Liver (tissue), 9 donors: ENCODE data around the gene OST4. TPM values are rescaled to one million over a fixed set of nuclear protein-coding genes. Genes with fewer than 3 reads are reported as not detected.
A peak's percentile ranks its signal among the peaks of the same experiment; 100 is the strongest.

Experiments used
- DNase-seq: peaks from one replicate; pipeline ENCODE4 v3.0.0-alpha.2; 2017; ENCODE audit warnings: low spot score
- H3K27ac ChIP-seq, 2 donors: one replicate each; pipeline ENCODE4 v1.7.0; 2013; ENCODE audit warnings: inconsistent platforms in 2 of 2, low read length in 2 of 2, control low read depth in 1 of 2, low read depth in 1 of 2, mild to moderate bottlenecking in 1 of 2
- H3K27me3 ChIP-seq, 4 donors: one replicate each; pipeline versions ENCODE4 v1.6.1 to v1.7.0; 2013; ENCODE audit warnings: low read length in 3 of 4, inconsistent platforms in 1 of 4, mild to moderate bottlenecking in 1 of 4, moderate library complexity in 1 of 4; ENCODE audit not compliant: control insufficient read depth in 4 of 4, insufficient read depth in 4 of 4
- H3K36me3 ChIP-seq, 4 donors: one replicate each; pipeline versions ENCODE4 v1.6.1 to v1.7.0; 2013; ENCODE audit warnings: low read length in 3 of 4, mild to moderate bottlenecking in 3 of 4, low read depth in 1 of 4, moderate library complexity in 1 of 4; ENCODE audit not compliant: control insufficient read depth in 4 of 4, insufficient read depth in 3 of 4
- H3K4me1 ChIP-seq, 4 donors: one replicate each; pipeline versions ENCODE4 v1.6.1 to v1.7.0; 2013; ENCODE audit warnings: low read length in 3 of 4, mild to moderate bottlenecking in 3 of 4, moderate library complexity in 1 of 4; ENCODE audit not compliant: control insufficient read depth in 4 of 4, insufficient read depth in 4 of 4
- H3K4me3 ChIP-seq, 3 donors: one replicate each; pipeline versions ENCODE4 v1.6.1 to v1.7.0; 2013; ENCODE audit warnings: low read length in 3 of 3, control low read depth in 1 of 3, low read depth in 1 of 3, mild to moderate bottlenecking in 1 of 3
- H3K9ac ChIP-seq, 2 donors: one replicate each; pipeline ENCODE4 v1.7.0; 2013; ENCODE audit warnings: low read length in 2 of 2, mild to moderate bottlenecking in 2 of 2, moderate library complexity in 2 of 2, control low read depth in 1 of 2, low read depth in 1 of 2
- H3K9me3 ChIP-seq, 4 donors: one replicate each; pipeline versions ENCODE4 v1.6.1 to v1.7.0; 2013; ENCODE audit warnings: low read length in 3 of 4; ENCODE audit not compliant: control insufficient read depth in 4 of 4
- ATF3 ChIP-seq: IDR thresholded peaks from 2 replicates; pipeline ENCODE4 v1.6.1; 2016; ENCODE audit warnings: antibody characterized with exemption
- CTCF ChIP-seq: fragments of 150-350 bp; IDR thresholded peaks from 2 replicates; pipeline ENCODE4 v1.5.1; 2017; ENCODE audit warnings: improper control_type of control experiment, low read depth, low read length; ENCODE audit not compliant: missing input control
- EGR1 ChIP-seq, 2 donors: IDR thresholded peaks; 2 replicates each; pipeline ENCODE4 v1.6.1; 2016 to 2018; ENCODE audit warnings: antibody characterized with exemption in 2 of 2, low read depth in 2 of 2
- FOXA1 ChIP-seq: IDR thresholded peaks from 2 replicates; pipeline ENCODE4 v1.6.1; 2016; ENCODE audit warnings: antibody characterized with exemption
- FOXA2 ChIP-seq: IDR thresholded peaks from 2 replicates; pipeline ENCODE4 v1.6.1; 2016; ENCODE audit warnings: antibody characterized with exemption
- GABPA ChIP-seq, 2 donors: IDR thresholded peaks in 1 of 2; conservative IDR thresholded peaks in 1 of 2; 2 replicates each; pipeline ENCODE4 v1.6.1; 2016; ENCODE audit warnings: antibody characterized with exemption in 2 of 2, mild to moderate bottlenecking in 1 of 2, moderate library complexity in 1 of 2
- MAX ChIP-seq: IDR thresholded peaks from 2 replicates; pipeline ENCODE4 v1.6.1; 2016; ENCODE audit warnings: antibody characterized with exemption
- NR2F2 ChIP-seq: IDR thresholded peaks from 2 replicates; pipeline ENCODE4 v1.6.1; 2016; ENCODE audit warnings: antibody characterized with exemption
- RAD21 ChIP-seq, 2 donors: IDR thresholded peaks; 2 replicates each; pipeline ENCODE4 v1.6.1; 2016; ENCODE audit warnings: antibody characterized with exemption in 2 of 2, mild to moderate bottlenecking in 2 of 2
- REST ChIP-seq: IDR thresholded peaks from 2 replicates; pipeline ENCODE4 v1.6.1; 2016; ENCODE audit warnings: antibody characterized with exemption, mild to moderate bottlenecking
- RXRA ChIP-seq, 2 donors: IDR thresholded peaks; 2 replicates each; pipeline ENCODE4 v1.6.1; 2017 to 2018; ENCODE audit warnings: antibody characterized with exemption in 2 of 2, mild to moderate bottlenecking in 1 of 2
- SP1 ChIP-seq: IDR thresholded peaks from 2 replicates; pipeline ENCODE4 v1.6.1; 2018; ENCODE audit warnings: antibody characterized with exemption, mild to moderate bottlenecking
- TAF1 ChIP-seq: conservative IDR thresholded peaks from 2 replicates; pipeline ENCODE4 v1.6.1; 2016; ENCODE audit warnings: antibody characterized with exemption, mild to moderate bottlenecking
- ZBTB33 ChIP-seq: IDR thresholded peaks from 2 replicates; pipeline ENCODE4 v1.6.1; 2016; ENCODE audit warnings: antibody characterized with exemption
- WGBS: extraction: QIAGEN DNeasy Blood & Tissue Kit; methylation state at CpG from one replicate; pipeline ENCODE4 v1.1.7; 2013; 5-methylcytosine and 5-hydroxymethylcytosine counted together
- polyA plus RNA-seq, 2 donors: library from polyadenylated mRNA; stranded (reverse) in 1 of 2; unstranded in 1 of 2; fragments of 200-250 nt in 1 of 2; fragments of >200 nt in 1 of 2; fragmentation: Nextera tagmentation in 1 of 2; extraction: Ambion mirVana in 1 of 2; gene quantifications; one replicate each; pipeline versions ENCODE4 v1.2.1 to v1.2.3, GENCODE V29; 2013 to 2015
- total RNA-seq, 2 donors: library from RNA; depleted of rRNA; stranded (reverse); fragments of >200 nt; gene quantifications; one replicate each; pipeline ENCODE4 v1.2.3, GENCODE V29; 2014
- donor health status: healthy.
- donor health status: healthy.
- donor health status: healthy.
- donor health status: healthy.
- donor health status: healthy.

The OST4 gene
- total and polyA plus RNA-seq, 4 donors, result 94.8 to 377 (median 206) TPM

GRCh38 chr2:27069961-27070618 is 1.4 kb downstream of the OST4 start:
- H3K27me3 ChIP-seq, result no peaks in the 10 kb centered on the region
- H3K4me1 ChIP-seq, result peaks cover 9 to 35% (median 19%) of the 10 kb centered on the region in 4 donors
- 87% methylated on average over 8 of the region's 8 CpGs for WGBS
- TF ChIP-seq REST (no peak), FOXA2 (no peak), SP1 (no peak), CTCF (no peak), EGR1 (IDR thresholded peaks at IDR 0.05; ENCODE audit: low read depth in 2 of 2) (no peak)
- H3K27ac ChIP-seq, result peak overlapping the region in 1 of 2 donors; percentile 10
- H3K9me3 ChIP-seq, result no peaks in the 10 kb centered on the region
- DNase-seq, result no peak
- H3K4me3 ChIP-seq, result peak overlapping the region in 2 of 3 donors; percentile 84 to 93
- H3K9ac ChIP-seq, result no peak overlapping the region
- H3K36me3 ChIP-seq, result peaks cover 0 to 15% (median 11%) of the 10 kb centered on the region in 4 donors

- H3K9ac ChIP-seq, result no peak overlapping the region
- H3K27me3 ChIP-seq, result no peaks in the 10 kb centered on the region
- no peak overlapping the region for H3K27ac ChIP-seq
- TF ChIP-seq TAF1, result no peak
- TF ChIP-seq FOXA2, result no peak
- TF ChIP-seq NR2F2, result no peak
- no peak for TF ChIP-seq ATF3
- TF ChIP-seq FOXA1, result no peak
- TF ChIP-seq MAX, result no peak
- no peak for TF ChIP-seq RXRA (IDR thresholded peaks at IDR 0.05)
- no peak for TF ChIP-seq EGR1 (IDR thresholded peaks at IDR 0.05; ENCODE audit: low read depth in 2 of 2)
- TF ChIP-seq RAD21 (IDR thresholded peaks at IDR 0.05), result no peak
- no peak for TF ChIP-seq GABPA (IDR thresholded peaks at IDR 0.05 in 1 of 2, conservative IDR thresholded peaks at IDR 0.05 in 1 of 2)
- no peak for TF ChIP-seq ZBTB33
- peaks cover 8 to 33% (median 19%) of the 10 kb centered on the region in 4 donors for H3K4me1 ChIP-seq
- no peak overlapping the region for H3K4me3 ChIP-seq
- 96% methylated on average over 6 of the region's 6 CpGs for WGBS
- no peak for DNase-seq
- H3K36me3 ChIP-seq, result peaks cover 0 to 15% (median 11%) of the 10 kb centered on the region in 4 donors
- H3K9me3 ChIP-seq, result no peaks in the 10 kb centered on the region
Observed at GRCh38 chr2:27069436-27069835, 2.0 kb downstream of the OST4 start.
